Islet precursor cell (in vitro differentiated cells): ENCODE data around the gene OTUD5.
"Not testable (repeated sequence)": the region's sequence is repeated elsewhere in the genome, so short reads cannot be mapped to it uniquely, and the experiment has no call there.

Source experiments
- DNase-seq: peaks from one replicate; pipeline ENCODE4 v3.0.0-alpha.2; 2018

Gene OTUD5

GRCh38 chrX:48957477-48957826 lies at the start of gene OTUD5:
OTUD5 (minus strand) TSS chrX:48957607; CDS start chrX:48957570, 37 bp downstream.
- DNase-seq = no peak

GRCh38 chrX:49003696-49004095 lies 46.3 kb upstream of the OTUD5 start:
- DNase-seq = no peak

- peak; percentile 91 for DNase-seq
Measured at GRCh38 chrX:49002091-49002935, 44.9 kb upstream of the OTUD5 start, which contains the start of gene GRIPAP1. GRIPAP1 (minus strand) TSS chrX:49002264; CDS start chrX:49002229, 35 bp downstream.

- DNase-seq = no peak
Measured at GRCh38 chrX:49001521-49002090, 44.2 kb upstream of the OTUD5 start.

- no peak for DNase-seq
Measured at GRCh38 chrX:49000636-49001035, 43.2 kb upstream of the OTUD5 start.

- no peak for DNase-seq
Measured at GRCh38 chrX:48999030-48999429, 41.6 kb upstream of the OTUD5 start.

- DNase-seq = no peak
Measured at GRCh38 chrX:48998391-48998790, 41.0 kb upstream of the OTUD5 start.

GRCh38 chrX:48997865-48998264 lies 40.5 kb upstream of the OTUD5 start:
- no peak for DNase-seq

- no peak for DNase-seq
Measured at GRCh38 chrX:48997455-48997854, 40.0 kb upstream of the OTUD5 start.

GRCh38 chrX:48996969-48997368 lies 39.6 kb upstream of the OTUD5 start:
- DNase-seq = no peak

- DNase-seq = no peak
Measured at GRCh38 chrX:48992341-48992740, 34.9 kb upstream of the OTUD5 start.

GRCh38 chrX:48989483-48989882 lies 32.1 kb upstream of the OTUD5 start:
- no peak for DNase-seq

GRCh38 chrX:48983896-48984295 lies 26.5 kb upstream of the OTUD5 start:
- no peak for DNase-seq

GRCh38 chrX:48983081-48983480 lies 25.7 kb upstream of the OTUD5 start:
- no peak for DNase-seq

- DNase-seq = no peak
Measured at GRCh38 chrX:48981178-48981577, 23.8 kb upstream of the OTUD5 start.

- DNase-seq = not testable (repeated sequence)
Measured at GRCh38 chrX:48980341-48980740, 22.9 kb upstream of the OTUD5 start.

- no peak for DNase-seq
Measured at GRCh38 chrX:48978226-48978625, 20.8 kb upstream of the OTUD5 start.

GRCh38 chrX:48976086-48976485 lies 18.7 kb upstream of the OTUD5 start:
- no peak for DNase-seq

GRCh38 chrX:48975541-48975940 lies 18.1 kb upstream of the OTUD5 start:
- no peak for DNase-seq

GRCh38 chrX:48975041-48975440 lies 17.6 kb upstream of the OTUD5 start:
- no peak for DNase-seq

GRCh38 chrX:48974574-48974973 lies 17.2 kb upstream of the OTUD5 start:
- DNase-seq = no peak

- DNase-seq = no peak
Measured at GRCh38 chrX:48974033-48974432, 16.6 kb upstream of the OTUD5 start.

GRCh38 chrX:48972220-48973164 lies 15.1 kb upstream of the OTUD5 start:
- DNase-seq = peak; percentile 69
